Lower leg skin (tissue), 3 donors: ENCODE results near the gene ARID3B.

Experiments used
- POLR2A ChIP-seq, 2 donors: fragments of 450-650 bp; IDR thresholded peaks; one replicate each; pipeline ENCODE4 v1.6.1; 2016 to 2017; ENCODE audit warnings: antibody characterized with exemption in 2 of 2, mild to moderate bottlenecking in 1 of 2, moderate library complexity in 1 of 2
- TF ChIP-seq, protein P1 (sequence below), 3 donors: fragments of 450-650 bp; IDR thresholded peaks; one replicate each; pipeline ENCODE4 v1.5.1; 2016; ENCODE audit warnings: antibody characterized with exemption in 3 of 3, mild to moderate bottlenecking in 3 of 3, moderate library complexity in 2 of 3

DNA sequence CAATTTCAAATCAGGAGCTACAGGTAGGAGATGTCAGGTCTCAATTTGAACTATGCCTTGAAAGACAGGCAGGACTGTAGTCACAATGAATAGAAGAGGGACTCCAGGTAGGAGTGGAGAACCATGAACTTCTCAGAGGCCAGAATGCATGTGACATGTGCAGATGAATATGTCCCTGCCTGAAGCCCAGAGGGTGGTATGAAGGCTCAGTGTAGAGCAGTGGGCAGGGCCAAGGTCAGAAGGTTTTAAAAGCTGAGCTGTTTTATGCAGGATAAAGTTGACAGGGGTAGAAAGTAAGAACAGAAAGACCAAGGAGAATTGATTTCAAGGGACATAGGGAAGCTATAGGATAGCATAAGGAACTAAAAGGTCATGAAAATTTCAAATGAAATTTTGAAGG lies 105.5 kb downstream of the ARID3B start:
- TF ChIP-seq, protein P1, sequence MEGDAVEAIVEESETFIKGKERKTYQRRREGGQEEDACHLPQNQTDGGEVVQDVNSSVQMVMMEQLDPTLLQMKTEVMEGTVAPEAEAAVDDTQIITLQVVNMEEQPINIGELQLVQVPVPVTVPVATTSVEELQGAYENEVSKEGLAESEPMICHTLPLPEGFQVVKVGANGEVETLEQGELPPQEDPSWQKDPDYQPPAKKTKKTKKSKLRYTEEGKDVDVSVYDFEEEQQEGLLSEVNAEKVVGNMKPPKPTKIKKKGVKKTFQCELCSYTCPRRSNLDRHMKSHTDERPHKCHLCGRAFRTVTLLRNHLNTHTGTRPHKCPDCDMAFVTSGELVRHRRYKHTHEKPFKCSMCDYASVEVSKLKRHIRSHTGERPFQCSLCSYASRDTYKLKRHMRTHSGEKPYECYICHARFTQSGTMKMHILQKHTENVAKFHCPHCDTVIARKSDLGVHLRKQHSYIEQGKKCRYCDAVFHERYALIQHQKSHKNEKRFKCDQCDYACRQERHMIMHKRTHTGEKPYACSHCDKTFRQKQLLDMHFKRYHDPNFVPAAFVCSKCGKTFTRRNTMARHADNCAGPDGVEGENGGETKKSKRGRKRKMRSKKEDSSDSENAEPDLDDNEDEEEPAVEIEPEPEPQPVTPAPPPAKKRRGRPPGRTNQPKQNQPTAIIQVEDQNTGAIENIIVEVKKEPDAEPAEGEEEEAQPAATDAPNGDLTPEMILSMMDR (IDR thresholded peaks at IDR 0.05) = no peak
- no peak for TF ChIP-seq POLR2A (IDR thresholded peaks at IDR 0.05)
